IMR-90 (cell line): ENCODE measurements around the gene KANSL3. TPM values are rescaled to one million over a fixed set of nuclear protein-coding genes. Genes with fewer than 3 reads are reported as not detected.

Experiments used
- ATAC-seq: fragments of 200-7000 bp; cut with Tn5 transposase; 2 replicates; pipeline ENCODE4 v1.9.1; 2020; ENCODE audit warnings: low read depth, mild to moderate bottlenecking, moderate library complexity
- BruUV-seq: library from RNA; stranded (reverse); fragments of 400-500 nt; replicated peaks from 2 replicates; lab custom pipeline; 2021; lab: Mats Ljungman, UMichigan
- CTCF ChIA-PET: fragments of 300-600 bp; formaldehyde crosslinking; extraction: SDS; loops from one replicate; lab custom pipeline; 2021; ENCODE audit warnings: antibody characterized with exemption; lab: Yijun Ruan, JAX
- POLR2A ChIA-PET: fragments of 300-600 bp; sonication (Branson Sonifier 250); formaldehyde crosslinking; loops from one replicate; lab custom pipeline; 2022; ENCODE audit warnings: antibody characterized with exemption; ENCODE audit not compliant: unreplicated experiment; lab: Charles Lee
- DNase-seq: peaks from one replicate; pipeline ENCODE4 v3.0.0; 2013
- H2AFZ ChIP-seq: replicated peaks from 2 replicates; pipeline ENCODE3; 2013; ENCODE audit warnings: low read length, mild to moderate bottlenecking; ENCODE audit not compliant: poor library complexity
- H2AK5ac ChIP-seq: 2 replicates; pipeline ENCODE4 v1.6.1; 2013; ENCODE audit warnings: low read depth, low read length, inconsistent platforms
- H2AK9ac ChIP-seq: replicated peaks from 2 replicates; pipeline ENCODE3; 2013; ENCODE audit warnings: mild to moderate bottlenecking, low read depth, low read length, moderate library complexity; ENCODE audit not compliant: poor library complexity
- H2BK120ac ChIP-seq: 2 replicates; pipeline ENCODE4 v1.6.1; 2013; ENCODE audit warnings: low read depth, low read length, inconsistent platforms
- H2BK15ac ChIP-seq: 3 replicates; pipeline ENCODE4 v1.6.1; 2013; ENCODE audit warnings: low read depth, low read length, inconsistent platforms
- H2BK20ac ChIP-seq: 2 replicates; pipeline ENCODE4 v1.6.1; 2013; ENCODE audit warnings: low read depth, mild to moderate bottlenecking, inconsistent platforms, low read length, moderate library complexity
- H2BK5ac ChIP-seq: 2 replicates; pipeline ENCODE4 v1.6.1; 2013; ENCODE audit warnings: mild to moderate bottlenecking, low read depth, low read length, inconsistent platforms; ENCODE audit not compliant: poor library complexity, severe bottlenecking
- H3K14ac ChIP-seq: replicated peaks from 2 replicates; pipeline ENCODE4 v1.6.1; 2013; ENCODE audit warnings: low read depth, low read length, inconsistent platforms
- H3K18ac ChIP-seq: 2 replicates; pipeline ENCODE4 v1.6.1; 2013; ENCODE audit warnings: low read depth, low read length, control low read depth
- H3K23ac ChIP-seq: 2 replicates; pipeline ENCODE4 v1.6.1; 2013; ENCODE audit warnings: low read depth, low read length, inconsistent platforms
- H3K27ac ChIP-seq: 2 replicates; pipeline ENCODE4 v1.5.1; 2013; ENCODE audit warnings: mild to moderate bottlenecking, control low read depth, low read length; ENCODE audit not compliant: insufficient read depth
- H3K27me3 ChIP-seq: 2 replicates; pipeline ENCODE4 v1.6.1; 2013; ENCODE audit warnings: low read length; ENCODE audit not compliant: control insufficient read depth, insufficient read depth
- H3K36me3 ChIP-seq: 2 replicates; pipeline ENCODE4 v1.6.1; 2013; ENCODE audit warnings: low read length, mixed read lengths; ENCODE audit not compliant: control insufficient read depth, insufficient read depth
- H3K4ac ChIP-seq: 2 replicates; pipeline ENCODE4 v1.6.1; 2013; ENCODE audit warnings: low read depth, low read length, inconsistent platforms
- H3K4me1 ChIP-seq: 2 replicates; pipeline ENCODE4 v1.6.1; 2013; ENCODE audit warnings: low read length, mixed read lengths; ENCODE audit not compliant: control insufficient read depth, insufficient read depth
- H3K4me2 ChIP-seq: 2 replicates; pipeline ENCODE4 v1.6.1; 2013; ENCODE audit warnings: low read depth, mild to moderate bottlenecking, control low read depth, low read length, moderate library complexity
- H3K4me3 ChIP-seq: 2 replicates; pipeline ENCODE4 v1.5.1; 2013; ENCODE audit warnings: low read depth, mild to moderate bottlenecking, control low read depth, low read length, moderate library complexity; ENCODE audit not compliant: insufficient read depth
- H3K56ac ChIP-seq: 2 replicates; pipeline ENCODE4 v1.6.1; 2013; ENCODE audit warnings: low read length, inconsistent platforms; ENCODE audit not compliant: insufficient read depth; ENCODE audit errors: extremely low read depth
- H3K79me1 ChIP-seq, 2 experiments: 2 replicates each; pipeline ENCODE4 v1.6.1; 2013; ENCODE audit warnings: low read length in 2 of 2, inconsistent platforms in 1 of 2, low read depth in 1 of 2
- H3K9ac ChIP-seq: 2 replicates; pipeline ENCODE4 v1.6.1; 2013; ENCODE audit warnings: low read depth, low read length, control low read depth
- H3K9me1 ChIP-seq: 2 replicates; pipeline ENCODE4 v1.6.1; 2013; ENCODE audit warnings: low read length, inconsistent platforms; ENCODE audit not compliant: insufficient read depth
- H3K9me3 ChIP-seq: 2 replicates; pipeline ENCODE4 v1.6.1; 2013; ENCODE audit warnings: low read length; ENCODE audit not compliant: control insufficient read depth, insufficient read depth
- H4K20me1 ChIP-seq: 2 replicates; pipeline ENCODE4 v1.6.1; 2013; ENCODE audit warnings: low read length, inconsistent platforms; ENCODE audit not compliant: insufficient read depth
- H4K5ac ChIP-seq: 2 replicates; pipeline ENCODE4 v1.6.1; 2013; ENCODE audit warnings: mild to moderate bottlenecking, low read depth, low read length, control low read depth
- H4K8ac ChIP-seq, 2 experiments: 2 replicates each; pipeline ENCODE4 v1.6.1; 2013; ENCODE audit warnings: low read depth in 2 of 2, low read length in 2 of 2, control low read depth in 1 of 2, inconsistent platforms in 1 of 2
- H4K91ac ChIP-seq: 2 replicates; pipeline ENCODE4 v1.6.1; 2013; ENCODE audit warnings: low read depth, low read length, inconsistent platforms; ENCODE audit not compliant: insufficient read depth
- BHLHE40 ChIP-seq: fragments of 150-350 bp; IDR thresholded peaks from 2 replicates; pipeline ENCODE4 v1.6.1; 2016; ENCODE audit warnings: mild to moderate bottlenecking, low read depth, low read length
- ELK1 ChIP-seq: fragments of 150-350 bp; IDR thresholded peaks from 2 replicates; pipeline ENCODE4 v1.6.1; 2016; ENCODE audit warnings: low read depth, mild to moderate bottlenecking, low read length, moderate library complexity, borderline replicate concordance
- MAFK ChIP-seq: IDR thresholded peaks from 2 replicates; pipeline ENCODE4 v1.6.1; 2012; ENCODE audit warnings: low read depth, low read length, improper control_type of control experiment
- MAZ ChIP-seq: IDR thresholded peaks from 2 replicates; pipeline ENCODE4 v1.6.1; 2012; ENCODE audit warnings: low read depth, mild to moderate bottlenecking, low read length, improper control_type of control experiment, moderate library complexity, borderline replicate concordance
- MXI1 ChIP-seq: IDR thresholded peaks from 2 replicates; pipeline ENCODE4 v1.6.1; 2012; ENCODE audit warnings: low read depth, mild to moderate bottlenecking, low read length, moderate library complexity, borderline replicate concordance
- RAD21 ChIP-seq: IDR thresholded peaks from 2 replicates; pipeline ENCODE4 v1.6.1; 2012; ENCODE audit warnings: low read length, improper control_type of control experiment
- RFX5 ChIP-seq: IDR thresholded peaks from 2 replicates; pipeline ENCODE4 v1.8.0; 2012; ENCODE audit warnings: low read depth, mild to moderate bottlenecking, low read length, moderate library complexity
- SMC3 ChIP-seq: fragments of 150-350 bp; IDR thresholded peaks from 2 replicates; pipeline ENCODE4 v1.6.1; 2016; ENCODE audit warnings: low read depth, mild to moderate bottlenecking, antibody characterized with exemption, low read length, moderate library complexity
- WGBS, 2 experiments: methylation state at CpG; one replicate each; pipeline versions ENCODE4 v1.1.5 to v1.1.7; 2013; ENCODE audit warnings: missing lambda C conversion rate in 2 of 2; ENCODE audit not compliant: insufficient read length in 1 of 2; ENCODE audit errors: extremely low coverage in 2 of 2; 5-methylcytosine and 5-hydroxymethylcytosine counted together
- dilution Hi-C: fragments of 300-500 bp; cut with HindIII; formaldehyde crosslinking; loops from one replicate; pipeline ENCODE4 v1.14.3; 2018; ENCODE audit warnings: low sequenced_read_pairs; ENCODE audit not compliant: unreplicated experiment
- in situ Hi-C: fragments of 300-500 bp; cut with MboI; formaldehyde crosslinking; loops from 3 replicates; pipeline ENCODE4 v1.14.3; 2019; ENCODE audit warnings: low sequenced_read_pairs, inconsistent platforms, mixed read lengths
- intact Hi-C: fragments of 100-400 bp; cut with micrococcal nuclease; formaldehyde crosslinking; loops from 2 replicates; pipeline ENCODE4 v1.10.0; 2022
- polyA plus RNA-seq, 3 experiments: library from polyadenylated mRNA; depleted of rRNA; stranded (reverse); fragments of >200 nt; gene quantifications; 2 replicates each; pipeline ENCODE4 v1.2.3, GENCODE V29; 2012; ENCODE audit warnings: low replicate concordance in 1 of 3
- total RNA-seq: library from RNA; depleted of rRNA; stranded (reverse); fragments of >200 nt; gene quantifications from 2 replicates; pipeline ENCODE4 v1.2.3, GENCODE V29; 2012
- TF ChIP-seq, protein P1 (sequence below): fragments of 150-350 bp; IDR thresholded peaks from 2 replicates; pipeline ENCODE4 v1.6.1; 2017; ENCODE audit warnings: mild to moderate bottlenecking, antibody characterized with exemption, low read length, low read depth

The KANSL3 gene
- total and polyA plus RNA-seq, 2 of the 4 experiments (the other 2 are of a cell fraction), result 22.2 to 26.3 TPM

DNA sequence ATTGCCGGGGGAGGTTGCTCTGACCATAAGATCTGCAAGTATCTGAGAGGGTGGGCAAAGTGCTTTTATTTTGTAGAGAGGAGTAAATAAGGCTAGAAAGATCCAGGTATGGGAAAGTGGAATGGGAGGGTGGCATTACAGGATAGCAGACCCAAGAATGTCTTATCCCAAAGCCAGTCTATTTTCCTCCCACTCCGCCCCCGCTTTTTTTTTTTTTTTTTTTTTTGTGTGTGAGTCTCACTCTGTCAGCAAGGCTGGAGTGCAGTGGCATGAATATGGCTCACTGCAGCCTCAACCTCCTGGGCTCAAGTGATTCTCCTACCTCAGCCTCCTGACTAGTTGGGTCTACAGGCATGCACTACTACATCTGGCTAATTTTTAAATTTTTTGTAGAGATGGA is 70.0 kb downstream of the KANSL3 start:
- dilution Hi-C loops (no loop called here), intact Hi-C loops (no loop called here), in situ Hi-C loops (no loop called here)
- peaks cover 2% of the 10 kb centered on the region; the same call in 1 of the 2 replicates for H3K27me3 ChIP-seq
- ATAC-seq (no peak), DNase-seq (no peak)
- H3K79me1 ChIP-seq, result no peaks in the 10 kb centered on the region
- H2BK20ac ChIP-seq, result no peak overlapping the region
- no peak overlapping the region for H3K14ac ChIP-seq
- no peaks in the 10 kb centered on the region for H3K36me3 ChIP-seq
- H3K27ac ChIP-seq, result no peak overlapping the region
- H3K4ac ChIP-seq, result no peak overlapping the region
- CTCF ChIA-PET, result no interaction called here
- H3K9me1 ChIP-seq, result no peaks in the 10 kb centered on the region
- no peak overlapping the region for H3K18ac ChIP-seq
- no peak overlapping the region for H2BK120ac ChIP-seq
- no peak overlapping the region for H2BK5ac ChIP-seq
- H2BK15ac ChIP-seq, result no peak overlapping the region
- no peak overlapping the region for H3K56ac ChIP-seq
- H2AK9ac ChIP-seq, result no peak overlapping the region
- no peaks in the 10 kb centered on the region for H3K4me1 ChIP-seq
- H2AFZ ChIP-seq, result no peak overlapping the region
- no peak overlapping the region for H4K5ac ChIP-seq
- no peaks in the 10 kb centered on the region for H3K9me3 ChIP-seq
- POLR2A ChIA-PET, result no interaction called here
- no peak for TF ChIP-seq ELK1
- TF ChIP-seq, protein P1, sequence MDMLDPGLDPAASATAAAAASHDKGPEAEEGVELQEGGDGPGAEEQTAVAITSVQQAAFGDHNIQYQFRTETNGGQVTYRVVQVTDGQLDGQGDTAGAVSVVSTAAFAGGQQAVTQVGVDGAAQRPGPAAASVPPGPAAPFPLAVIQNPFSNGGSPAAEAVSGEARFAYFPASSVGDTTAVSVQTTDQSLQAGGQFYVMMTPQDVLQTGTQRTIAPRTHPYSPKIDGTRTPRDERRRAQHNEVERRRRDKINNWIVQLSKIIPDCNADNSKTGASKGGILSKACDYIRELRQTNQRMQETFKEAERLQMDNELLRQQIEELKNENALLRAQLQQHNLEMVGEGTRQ, result no peak
- no peak for TF ChIP-seq MAFK
- TF ChIP-seq BHLHE40, result no peak
- TF ChIP-seq RFX5, result no peak
- no peak for TF ChIP-seq RAD21
- no peak for TF ChIP-seq SMC3
- TF ChIP-seq MXI1, result no peak
- TF ChIP-seq MAZ, result no peak
- H4K20me1 ChIP-seq, result no peaks in the 10 kb centered on the region
- H2AK5ac ChIP-seq, result no peak overlapping the region
- H4K91ac ChIP-seq, result no peak overlapping the region
- no CpG with 5 or more reads among the region's 3 CpGs for WGBS, 2 experiments
- no peak overlapping the region for H3K23ac ChIP-seq
- no peak overlapping the region for H3K4me3 ChIP-seq
- BruUV-seq, result no TSS peak
- H3K4me2 ChIP-seq, result no peak overlapping the region
- H3K9ac ChIP-seq, result no peak overlapping the region
- no peak overlapping the region for H4K8ac ChIP-seq
